HepG2 (cell line): ENCODE results near the gene BTBD3. TPM values are rescaled to one million over a fixed set of nuclear protein-coding genes. Genes with fewer than 3 reads are reported as not detected.
A peak's percentile ranks its signal among the peaks of the same experiment; 100 is the strongest.

Experiments
- ATF4 ChIP-seq, 2 experiments: fragments of 450-650 bp in 1 of 2; sonication (generic) in 1 of 2; formaldehyde crosslinking; IDR thresholded peaks; 2 replicates each; pipeline versions ENCODE4 v1.5.0 to v1.8.0; 2020 to 2022; ENCODE audit warnings: mild to moderate bottlenecking in 1 of 2, missing genetic modification reagents in 1 of 2
- BCLAF1 ChIP-seq: fragments of 450-650 bp; IDR thresholded peaks from 2 replicates; pipeline ENCODE4 v1.6.1; 2017; ENCODE audit warnings: mild to moderate bottlenecking
- BRD4 ChIP-seq: sonication (generic); formaldehyde crosslinking; IDR thresholded peaks from 2 replicates; pipeline ENCODE4 v1.4.0; 2020; ENCODE audit warnings: missing genetic modification reagents
- CREB3 ChIP-seq: sonication (generic); formaldehyde crosslinking; IDR thresholded peaks from 2 replicates; pipeline ENCODE4 v1.5.0; 2020; ENCODE audit warnings: missing genetic modification reagents
- ETV6 ChIP-seq: sonication (generic); formaldehyde crosslinking; conservative IDR thresholded peaks from 2 replicates; pipeline ENCODE4 v1.4.0; 2020; ENCODE audit warnings: missing genetic modification reagents
- FOSL1 ChIP-seq: sonication (generic); formaldehyde crosslinking; IDR thresholded peaks from 2 replicates; pipeline ENCODE4 v1.9.0; 2021; ENCODE audit warnings: missing genetic modification reagents, borderline replicate concordance
- MEIS1 ChIP-seq: sonication (generic); formaldehyde crosslinking; IDR thresholded peaks from 2 replicates; pipeline ENCODE4 v1.9.0; 2021; ENCODE audit warnings: mild to moderate bottlenecking, missing genetic modification reagents, moderate library complexity, borderline replicate concordance
- MYPOP ChIP-seq: sonication (generic); formaldehyde crosslinking; IDR thresholded peaks from 2 replicates; pipeline ENCODE4 v1.8.1; 2023; ENCODE audit warnings: mild to moderate bottlenecking, moderate library complexity, missing genetic modification reagents
- NFE2L1 ChIP-seq: sonication (generic); formaldehyde crosslinking; IDR thresholded peaks from 2 replicates; pipeline ENCODE4 v1.4.0; 2020; ENCODE audit warnings: missing genetic modification reagents, mild to moderate bottlenecking, borderline replicate concordance
- NR3C1 ChIP-seq: sonication (generic); formaldehyde crosslinking; IDR thresholded peaks from 2 replicates; pipeline ENCODE4 v1.4.0; 2020; ENCODE audit warnings: missing genetic modification reagents
- RFXAP ChIP-seq: sonication (generic); formaldehyde crosslinking; IDR thresholded peaks from 2 replicates; pipeline ENCODE4 v1.4.0; 2020; ENCODE audit warnings: missing genetic modification reagents, borderline replicate concordance
- SETDB1 ChIP-seq: sonication (generic); formaldehyde crosslinking; IDR thresholded peaks from 2 replicates; pipeline ENCODE4 v1.5.1; 2020; ENCODE audit warnings: missing genetic modification reagents, mild to moderate bottlenecking, borderline replicate concordance
- SIX4 ChIP-seq: sonication (generic); formaldehyde crosslinking; IDR thresholded peaks from 2 replicates; pipeline ENCODE4 v1.4.0; 2020; ENCODE audit warnings: missing genetic modification reagents
- SMAD1 ChIP-seq: sonication (generic); formaldehyde crosslinking; IDR thresholded peaks from 2 replicates; pipeline ENCODE4 v1.4.0; 2020; ENCODE audit warnings: missing genetic modification reagents, low read depth, mild to moderate bottlenecking, borderline replicate concordance
- SSRP1 ChIP-seq: IDR thresholded peaks from 2 replicates; pipeline ENCODE4 v1.6.1; 2016; ENCODE audit warnings: control low read depth
- TAF15 ChIP-seq: fragments of 200-400 bp; formaldehyde crosslinking; IDR thresholded peaks from one replicate; pipeline ENCODE4 v1.6.1; 2018; ENCODE audit warnings: mild to moderate bottlenecking, low read depth, low read length; ENCODE audit not compliant: poor library complexity, severe bottlenecking
- YY1 ChIP-seq: IDR thresholded peaks from 2 replicates; pipeline ENCODE4 v1.6.1; 2011; ENCODE audit warnings: low read length, low read depth, moderate library complexity, mild to moderate bottlenecking; ENCODE audit not compliant: insufficient read depth, insufficient replicate concordance
- ZC3H4 ChIP-seq: sonication (generic); formaldehyde crosslinking; IDR thresholded peaks from 2 replicates; pipeline ENCODE4 v1.4.0; 2020; ENCODE audit warnings: missing genetic modification reagents, borderline replicate concordance
- ZFY ChIP-seq: sonication (generic); formaldehyde crosslinking; IDR thresholded peaks from 2 replicates; pipeline ENCODE4 v1.4.0; 2020; ENCODE audit warnings: missing genetic modification reagents
- ZNF253 ChIP-seq: sonication (generic); formaldehyde crosslinking; IDR thresholded peaks from 2 replicates; pipeline ENCODE4 v1.8.0; 2022; ENCODE audit warnings: mild to moderate bottlenecking, missing genetic modification reagents, borderline replicate concordance
- ZNF333 ChIP-seq: sonication (generic); formaldehyde crosslinking; IDR thresholded peaks from 2 replicates; pipeline ENCODE4 v1.4.0; 2020; ENCODE audit warnings: mild to moderate bottlenecking, missing genetic modification reagents, borderline replicate concordance
- ZNF570 ChIP-seq: sonication (generic); formaldehyde crosslinking; IDR thresholded peaks from 2 replicates; pipeline ENCODE4 v1.4.0; 2020; ENCODE audit warnings: mild to moderate bottlenecking, missing genetic modification reagents, borderline replicate concordance
- ZNF790 ChIP-seq: sonication (generic); formaldehyde crosslinking; IDR thresholded peaks from 2 replicates; pipeline ENCODE4 v1.8.0; 2022; ENCODE audit warnings: missing genetic modification reagents, mild to moderate bottlenecking, borderline replicate concordance
- ZNF878 ChIP-seq: sonication (generic); formaldehyde crosslinking; IDR thresholded peaks from 2 replicates; pipeline ENCODE4 v1.8.1; 2023; ENCODE audit warnings: mild to moderate bottlenecking, missing genetic modification reagents, moderate library complexity
- polyA plus RNA-seq, 8 experiments: library from polyadenylated mRNA; depleted of rRNA in 3 of 8; stranded (reverse) in 7 of 8; unstranded in 1 of 8; fragments of >200 nt; fragmentation: Illumina TruSeq in 4 of 8; extraction: Trizol in 4 of 8; gene quantifications; 2 replicates each; pipeline versions ENCODE4 v1.2.1 to v1.2.3, GENCODE V29; 2011 to 2016; ENCODE audit warnings: low read depth in 4 of 8, missing spikeins in 1 of 8, mixed read lengths in 1 of 8; ENCODE audit not compliant: insufficient read depth in 1 of 8
- total RNA-seq, 5 experiments: library from RNA; depleted of rRNA; stranded (reverse); fragments of >200 nt; fragmentation: Illumina TruSeq; extraction: Trizol; gene quantifications; 2 replicates each; pipeline ENCODE4 v1.2.3, GENCODE V29; 2016; ENCODE audit warnings: low read depth in 1 of 5

BTBD3 gene
- total and polyA plus RNA-seq, 2 of the 13 experiments (the other 11 are each of a cell fraction or from before 2014, with no cell fraction given) = 32.2 to 41.8 TPM

- TF ChIP-seq ZFY (CRISPR knock-in tag) = no peak
- no peak for TF ChIP-seq ZC3H4 (CRISPR knock-in tag)
- TF ChIP-seq CREB3 (CRISPR knock-in tag) = peak; percentile 12; the same call in 1 of the 2 replicates
- TF ChIP-seq RFXAP (CRISPR knock-in tag) = peak; percentile 78; the same call in 1 of the 2 replicates
- TF ChIP-seq BRD4 = no peak
- no peak for TF ChIP-seq YY1
- no peak for TF ChIP-seq SSRP1 (CRISPR knock-in tag)
- TF ChIP-seq ZNF878 (CRISPR knock-in tag) = no peak
- TF ChIP-seq MEIS1 (CRISPR knock-in tag) = no peak
- TF ChIP-seq TAF15 = no peak
- TF ChIP-seq NFE2L1 = no peak
- no peak for TF ChIP-seq SMAD1 (CRISPR knock-in tag)
- no peak for TF ChIP-seq ZNF570 (CRISPR knock-in tag)
- no peak for TF ChIP-seq BCLAF1
- TF ChIP-seq SIX4 (CRISPR knock-in tag) = no peak
- TF ChIP-seq SETDB1 = no peak
- no peak; the same call in 1 of the 2 replicates for TF ChIP-seq FOSL1 (CRISPR knock-in tag)
- no peak for TF ChIP-seq ZNF333 (CRISPR knock-in tag)
- peak; percentile 80; the same call in 1 of the 2 replicates for TF ChIP-seq MYPOP (CRISPR knock-in tag)
- 0 out of 2 replicates have a peak, but pooled peaks have one; percentile 34 for TF ChIP-seq ZNF790 (CRISPR knock-in tag)
- no peak for TF ChIP-seq ATF4 (CRISPR knock-in tag; IDR thresholded peaks at IDR 0.05)
- TF ChIP-seq ZNF253 (CRISPR knock-in tag) = no peak
- no peak for TF ChIP-seq ETV6 (CRISPR knock-in tag)
- TF ChIP-seq NR3C1 (CRISPR knock-in tag) = no peak
These were observed 25.7 kb upstream of the BTBD3 start (continued) for GRCh38 chr20:11891776-11892545.
